HG02981 (cell line): Measurements from ENCODE around the gene TLE1.
"Not testable (repeated sequence)": the region's sequence is repeated elsewhere in the genome, so short reads cannot be mapped to it uniquely, and the experiment has no call there.

ENCODE experiments used
- ATAC-seq: cut with Tn5 transposase; IDR thresholded peaks from one replicate; pipeline ENCODE4 v1.9.1; 2021; ENCODE audit warnings: mild to moderate bottlenecking, moderate library complexity; ENCODE audit not compliant: unreplicated experiment

TLE1 gene

GRCh38 chr9:81653240-81653639 lies 36.1 kb downstream of the TLE1 start:
- ATAC-seq: no peak

DNA sequence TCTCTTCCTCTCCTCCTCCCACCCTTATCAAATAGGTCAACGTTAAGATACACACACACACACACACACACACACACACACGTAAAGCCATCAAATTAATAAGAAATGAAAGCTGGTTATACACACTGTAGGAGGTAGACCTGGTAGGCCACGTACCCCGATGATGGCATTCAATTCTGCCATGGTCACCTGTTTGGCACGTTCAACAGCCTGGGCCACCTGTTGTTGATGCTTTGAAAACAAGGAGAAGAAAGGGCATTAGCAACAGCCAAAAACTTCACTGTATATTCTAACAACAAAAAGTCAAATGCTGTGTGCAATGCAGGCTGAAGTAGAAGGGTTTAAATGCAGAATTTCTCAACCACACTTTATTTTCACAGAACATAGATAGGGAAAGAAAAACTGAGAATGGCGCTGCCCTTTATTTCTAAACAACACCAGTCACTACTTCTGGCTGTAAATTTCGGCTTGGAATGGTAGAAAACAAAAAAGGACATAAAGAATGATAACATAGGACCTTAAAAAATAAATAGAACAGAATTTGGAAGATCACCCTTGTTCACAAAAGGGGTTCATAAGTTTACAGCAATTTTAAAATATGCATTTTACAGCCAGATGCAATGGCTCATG lies 37.2 kb downstream of the TLE1 start:
- ATAC-seq: no peak

DNA sequence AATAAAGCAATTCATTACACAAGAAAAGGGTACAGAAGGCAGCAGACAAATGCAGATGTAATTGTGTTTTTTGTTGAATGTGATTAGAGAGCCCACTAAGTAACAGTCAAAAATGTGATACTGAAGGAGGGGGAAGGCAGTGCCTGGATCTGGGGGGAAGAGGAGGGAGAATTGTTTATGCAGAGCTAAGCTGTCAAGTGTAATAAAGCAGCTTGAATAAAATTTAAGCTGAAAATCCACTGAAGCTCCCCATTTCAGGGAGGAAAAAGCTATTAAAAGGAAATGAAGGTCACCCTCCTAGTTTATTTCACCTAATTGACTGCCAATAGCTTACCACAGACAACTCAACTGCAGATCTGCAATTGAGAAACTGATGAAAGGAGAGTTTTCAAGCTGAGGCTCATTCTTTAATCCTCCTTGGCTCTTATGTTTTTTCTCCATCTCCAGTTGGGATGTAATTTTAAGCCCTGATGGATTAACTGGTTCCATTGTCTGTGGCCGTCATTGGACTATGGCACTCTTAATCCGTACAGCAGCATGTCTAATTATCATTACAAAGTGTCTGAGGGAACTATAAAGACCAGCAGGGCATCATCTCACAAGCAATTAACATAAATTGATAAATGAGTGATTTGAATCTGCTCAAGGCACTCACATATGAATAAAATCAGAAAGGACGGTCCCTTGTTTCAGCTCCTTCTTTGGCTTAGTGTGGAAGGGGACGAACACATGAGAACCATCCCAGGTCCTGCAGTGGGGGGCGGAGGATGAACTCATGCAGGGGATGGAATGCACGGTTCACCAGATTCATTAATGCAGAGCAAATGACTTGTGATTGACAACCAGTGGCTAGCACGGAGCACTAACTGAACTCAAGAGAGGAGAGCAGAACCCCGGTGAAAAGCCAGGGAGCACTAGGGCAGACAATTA lies 38.5 kb downstream of the TLE1 start:
- no peak for ATAC-seq

GRCh38 chr9:81649475-81650240 lies 39.7 kb downstream of the TLE1 start:
- no peak for ATAC-seq

DNA sequence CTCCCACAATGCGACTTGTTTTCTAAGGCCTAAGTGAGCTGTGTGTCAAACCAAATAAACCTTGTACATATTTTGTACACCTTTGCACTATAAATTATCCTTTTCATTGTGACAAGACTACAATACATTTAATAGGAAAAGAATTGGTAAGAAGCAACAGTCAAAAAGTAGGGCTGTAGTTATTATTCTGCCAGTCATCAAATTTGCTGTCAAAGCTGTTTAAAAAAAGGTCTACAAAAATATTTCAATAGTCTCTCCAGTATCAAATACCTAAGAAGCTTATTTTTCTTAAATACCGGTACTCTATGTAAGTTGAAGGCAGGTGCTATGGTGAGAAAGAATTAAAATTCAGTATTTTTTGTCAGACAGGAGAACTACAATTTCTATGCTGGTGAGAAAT lies 40.5 kb downstream of the TLE1 start:
- no peak for ATAC-seq

DNA sequence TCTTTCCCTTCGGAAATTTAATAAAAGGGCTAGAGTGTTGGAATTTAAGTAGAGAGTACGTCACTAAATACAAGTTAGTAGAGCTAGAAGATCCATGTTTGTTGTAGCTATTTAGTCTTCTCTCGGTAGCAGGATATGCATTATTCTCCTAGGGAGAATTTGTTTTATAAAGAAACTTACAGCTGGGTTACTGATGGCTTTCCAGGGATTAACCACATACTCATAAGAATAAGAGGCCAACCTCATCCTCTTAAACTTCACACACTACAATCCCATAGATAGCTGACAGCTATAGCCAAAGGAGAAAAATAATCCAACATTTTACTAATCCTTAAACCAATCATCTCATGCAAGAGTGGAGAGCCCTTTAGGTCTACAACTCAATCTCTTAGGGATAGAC lies 43.0 kb downstream of the TLE1 start:
- no peak for ATAC-seq

DNA sequence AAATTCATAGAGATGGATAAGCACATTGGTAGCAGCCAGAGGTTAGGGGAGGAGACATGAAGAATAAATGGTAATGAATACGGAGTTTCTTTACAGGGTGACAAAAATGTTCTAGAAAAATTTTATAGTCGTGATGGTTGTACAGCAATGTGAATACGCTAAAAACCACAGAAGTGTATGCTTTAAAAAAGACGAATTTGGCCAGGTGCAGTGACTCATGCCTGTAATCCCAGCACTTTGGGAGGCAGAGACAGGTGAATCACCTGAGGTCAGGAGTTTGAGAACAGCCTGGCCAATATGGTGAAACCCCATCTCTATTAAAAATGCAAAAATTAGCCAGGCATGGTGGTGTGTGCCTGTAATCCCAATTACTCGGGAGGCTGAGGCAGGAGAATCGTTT lies 44.8 kb downstream of the TLE1 start:
- ATAC-seq: not testable (repeated sequence)

DNA sequence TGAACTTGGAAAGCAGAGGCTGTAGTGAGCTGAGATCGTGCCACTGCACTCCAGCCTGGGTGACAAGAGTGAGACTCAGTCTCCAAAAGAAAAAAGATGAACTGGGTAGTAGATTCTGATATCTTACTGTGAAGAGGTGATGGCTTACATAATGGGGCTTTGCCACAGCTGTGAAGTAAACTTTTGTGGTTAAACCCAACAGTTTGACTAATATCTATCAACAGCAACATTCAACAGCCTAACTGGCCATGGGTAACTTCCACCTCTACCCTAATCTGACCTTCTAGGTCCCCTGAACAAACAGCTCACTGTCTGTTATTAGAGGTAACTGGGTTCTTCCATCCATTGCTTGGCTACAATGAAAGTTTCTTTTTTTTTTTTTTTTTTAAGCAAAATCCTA lies 52.1 kb downstream of the TLE1 start:
- ATAC-seq: no peak

DNA sequence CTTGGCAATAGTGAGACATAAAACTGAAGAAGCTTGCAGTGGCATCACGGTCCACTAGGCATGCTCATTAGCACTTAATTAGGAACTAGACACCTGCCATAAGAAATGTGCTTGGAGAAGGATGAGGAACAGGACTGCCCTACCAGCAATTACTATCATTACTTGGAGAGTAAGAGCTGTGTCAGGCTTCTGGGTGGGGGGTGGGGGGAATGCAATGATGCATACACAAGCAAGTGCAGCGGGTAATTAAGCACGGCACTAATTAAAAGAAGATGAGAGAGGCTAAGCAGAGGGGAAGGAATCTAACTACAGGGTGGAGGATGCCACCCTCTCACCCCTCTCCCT lies 53.1 kb downstream of the TLE1 start:
- no peak for ATAC-seq

DNA sequence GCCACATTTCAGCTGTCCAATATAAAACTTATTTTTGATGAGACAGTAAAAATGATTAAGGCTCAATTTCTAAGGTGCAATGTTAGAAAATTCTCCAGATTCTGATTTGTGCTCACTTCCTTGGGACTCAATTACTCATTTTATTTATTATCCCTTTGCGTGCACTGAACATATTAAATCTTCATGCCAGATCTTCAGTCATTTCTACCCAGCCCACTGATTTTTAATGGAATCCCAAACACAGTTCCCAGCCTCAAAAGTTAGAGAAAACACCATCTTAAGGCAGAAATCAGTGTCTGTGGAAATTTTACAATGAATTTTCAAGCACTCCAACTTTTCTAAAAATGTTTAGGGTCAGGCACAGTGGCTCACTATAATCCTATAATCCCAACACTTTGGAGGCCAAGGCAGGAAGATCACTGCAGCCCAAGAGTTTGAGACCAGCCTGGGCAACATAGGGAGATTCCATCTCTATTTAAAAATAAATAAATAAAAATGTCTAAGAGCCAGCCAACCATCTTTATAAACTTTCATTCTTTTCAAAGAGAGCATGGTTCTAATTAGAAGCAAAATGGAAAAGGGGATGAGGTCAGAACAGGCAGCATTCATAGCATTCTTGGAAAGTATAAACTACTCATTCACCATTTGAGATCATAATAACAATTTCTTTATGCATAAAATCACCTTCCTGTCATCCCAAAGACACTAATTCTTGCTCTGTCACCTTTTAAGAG lies 53.7 kb downstream of the TLE1 start:
- no peak for ATAC-seq

- no peak for ATAC-seq
Measured at GRCh38 chr9:81634915-81635516, 54.3 kb downstream of the TLE1 start.

DNA sequence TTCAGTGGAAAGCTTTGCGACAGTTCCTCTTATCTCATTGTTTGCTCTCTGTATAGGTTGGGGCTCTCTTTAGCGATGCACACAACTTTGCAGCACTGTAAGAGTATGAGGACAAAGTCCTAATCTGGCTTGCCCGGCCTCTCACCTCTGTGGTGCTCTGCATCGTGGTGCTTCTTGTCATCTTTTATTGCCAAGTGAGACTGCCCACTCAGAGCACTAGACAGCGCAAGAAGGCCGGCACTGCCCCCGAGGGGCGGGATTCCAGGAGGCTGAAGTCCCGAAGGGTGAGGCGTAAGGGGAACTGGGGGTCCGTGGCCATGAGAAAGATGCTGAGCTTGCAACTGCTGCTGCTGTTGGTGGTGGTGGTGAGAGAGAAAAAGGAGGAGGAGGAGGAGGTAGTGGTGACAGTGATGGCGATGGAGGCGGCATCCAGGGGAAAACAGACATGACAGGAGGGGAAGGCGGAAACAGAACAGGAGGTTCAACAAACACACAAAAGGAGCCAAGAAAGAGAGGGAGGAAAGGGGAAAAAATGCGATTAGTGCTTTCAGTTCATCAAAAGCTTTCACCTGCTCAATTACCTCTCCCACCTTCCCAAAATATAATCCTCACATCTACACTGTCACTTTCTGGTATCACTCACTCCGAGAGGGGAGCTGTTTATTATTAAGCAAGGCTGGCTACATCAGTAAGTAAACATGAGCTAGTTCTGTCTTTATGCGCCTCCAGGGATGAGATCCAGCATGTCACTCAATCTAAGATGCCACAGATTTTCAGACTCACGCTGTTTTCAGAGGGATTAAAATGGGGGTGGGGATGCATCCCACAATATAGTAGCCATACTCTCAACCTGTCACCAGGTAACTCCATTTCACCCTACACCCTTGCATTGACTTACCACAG lies 55.1 kb downstream of the TLE1 start:
- no peak for ATAC-seq

DNA sequence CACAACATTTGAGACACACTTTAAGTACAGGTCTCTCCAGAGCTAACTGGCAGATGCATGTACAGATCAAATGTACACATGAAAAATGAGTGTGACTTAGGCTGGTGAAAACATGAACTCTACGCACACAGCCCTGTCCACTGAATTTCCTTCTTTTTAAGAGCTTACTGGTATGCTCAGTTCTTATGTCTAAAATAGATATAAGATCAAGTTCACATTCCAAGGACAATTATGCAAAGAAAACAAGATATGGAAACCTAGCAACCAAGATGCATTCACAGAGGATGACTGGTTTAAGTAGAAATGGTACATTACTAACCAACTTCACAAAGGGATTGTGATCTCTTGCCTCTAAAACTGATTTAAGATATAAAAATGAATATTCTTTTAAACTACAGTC lies 56.7 kb downstream of the TLE1 start:
- ATAC-seq: no peak

- no peak for ATAC-seq
Measured at GRCh38 chr9:81631218-81631745, 58.1 kb downstream of the TLE1 start.

DNA sequence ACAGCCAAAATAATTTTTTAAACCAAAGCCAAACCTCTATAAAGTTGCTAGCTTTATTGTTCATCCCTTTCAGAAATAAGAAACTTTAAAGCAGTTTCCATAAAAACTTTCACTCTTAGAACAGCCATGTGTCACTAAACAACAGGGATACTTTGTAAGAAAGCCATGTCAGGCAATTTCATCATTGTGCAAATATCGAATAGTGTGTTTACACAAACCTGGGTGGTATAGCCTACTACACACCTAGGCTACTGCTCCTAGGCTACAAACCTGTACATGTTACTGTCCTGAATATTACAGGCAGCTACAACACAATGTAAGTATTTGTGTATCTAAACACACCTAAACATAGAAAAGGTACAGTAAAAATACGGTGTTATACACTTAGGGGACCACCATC lies 59.9 kb downstream of the TLE1 start:
- ATAC-seq: no peak

DNA sequence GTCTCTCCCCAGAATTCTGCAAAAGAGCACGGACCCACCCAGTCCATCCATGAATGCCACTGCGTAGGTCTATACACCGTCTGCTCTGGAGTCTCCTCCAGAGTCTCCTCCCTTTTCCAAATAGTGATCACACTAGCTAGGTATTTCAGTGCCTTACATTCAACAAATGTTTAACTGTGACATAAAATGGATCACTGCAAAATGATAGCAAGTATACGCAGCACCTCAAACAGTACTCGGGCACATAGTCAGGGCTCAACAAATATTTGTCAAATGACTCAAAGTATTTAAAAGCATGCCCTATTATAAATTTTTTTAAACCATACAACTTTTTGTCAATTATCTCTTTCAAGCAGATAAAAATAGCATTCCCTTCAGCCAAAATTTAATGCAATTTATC lies 60.5 kb downstream of the TLE1 start:
- no peak for ATAC-seq

DNA sequence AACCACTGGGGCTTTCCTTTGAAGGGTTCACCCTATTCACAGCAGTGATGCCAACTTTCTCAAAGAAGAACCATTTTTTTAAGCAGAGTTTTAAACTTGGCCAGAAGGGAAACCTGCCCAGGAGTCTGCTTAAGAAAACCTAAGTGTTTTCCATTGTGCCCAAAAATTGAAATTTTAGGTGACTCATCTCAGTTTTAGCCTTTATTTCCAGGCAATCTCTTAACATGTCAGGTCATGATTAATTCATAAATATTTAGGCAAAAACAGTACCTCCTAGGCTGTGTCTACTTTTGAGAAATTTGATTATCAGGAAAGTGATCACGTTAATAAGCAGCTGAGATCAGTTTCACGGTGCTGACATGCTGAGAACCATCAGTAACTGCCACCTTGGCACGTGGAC lies 61.9 kb downstream of the TLE1 start:
- ATAC-seq: no peak

DNA sequence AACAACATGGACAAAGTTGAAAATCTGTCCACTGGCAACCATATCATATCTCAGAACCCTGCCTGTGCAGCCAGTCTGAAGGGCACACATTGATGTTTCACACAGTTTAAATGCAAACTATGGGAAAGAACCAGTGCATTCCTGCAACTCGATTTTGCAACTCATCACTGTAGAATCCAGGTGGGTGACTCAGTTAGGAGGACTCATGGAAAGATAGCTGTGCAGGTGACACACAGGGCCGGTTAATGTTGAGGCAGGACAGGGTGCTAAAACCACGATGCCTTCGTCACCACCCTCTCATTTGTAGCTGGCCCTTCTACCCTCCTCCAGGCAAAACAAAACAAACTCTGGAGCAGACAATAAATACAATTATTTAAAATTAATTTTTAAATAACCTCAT lies 62.8 kb downstream of the TLE1 start:
- ATAC-seq: no peak

DNA sequence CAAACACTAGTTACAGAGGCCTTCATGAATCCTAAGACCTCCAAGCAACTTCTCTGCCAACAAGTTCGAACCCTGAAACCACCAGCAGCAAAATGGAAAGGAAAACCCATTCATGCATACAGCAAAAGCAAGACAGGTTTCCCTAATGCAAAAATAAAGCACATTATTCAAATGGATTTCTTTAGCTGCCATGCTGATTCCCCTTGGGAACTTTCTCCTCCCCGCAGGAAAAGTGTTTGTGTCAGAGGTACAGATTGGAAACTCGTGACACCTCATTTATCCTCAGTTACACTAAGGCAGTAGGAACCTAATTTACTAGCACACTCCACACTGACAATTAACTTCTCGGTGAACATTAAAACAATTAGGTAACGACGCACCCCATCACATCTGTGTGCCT lies 63.4 kb downstream of the TLE1 start:
- no peak for ATAC-seq
